Renal cortex interstitium (tissue), 11 donors: ENCODE results near the gene KIF18B. TPM values are rescaled to one million over a fixed set of nuclear protein-coding genes. Genes with fewer than 3 reads are reported as not detected.
A peak's percentile ranks its signal among the peaks of the same experiment; 100 is the strongest.

ENCODE experiments used
- DNase-seq, 11 donors: peaks; one replicate each; pipeline ENCODE4 v3.0.0-alpha.2; 2013; ENCODE audit warnings: low read depth in 9 of 11, low spot score in 4 of 11; ENCODE audit errors: extremely low read depth in 1 of 11
- polyA plus RNA-seq, 3 donors: library from polyadenylated mRNA; unstranded; fragments of 120-200 nt; gene quantifications; one replicate each; pipeline ENCODE4 v1.2.1, GENCODE V29; 2013; ENCODE audit not compliant: insufficient read length in 3 of 3

The KIF18B gene
- polyA plus RNA-seq, 3 donors, result 12.0 to 16.9 (median 15.8) TPM

- DNase-seq, result no peak
Observed at GRCh38 chr17:44912763-44913544, 34.6 kb downstream of the KIF18B start.

- peak in 6 of 11 donors; percentile 15 to 43 (median 34) for DNase-seq
Observed at GRCh38 chr17:44911133-44912001, 36.2 kb downstream of the KIF18B start.

GRCh38 chr17:44910231-44911106 is 37.1 kb downstream of the KIF18B start:
- DNase-seq, result no peak

- no peak for DNase-seq
Observed at GRCh38 chr17:44909681-44910144, 37.9 kb downstream of the KIF18B start.

GRCh38 chr17:44908761-44909326 is 38.7 kb downstream of the KIF18B start:
- no peak for DNase-seq

- DNase-seq, result no peak
Observed at GRCh38 chr17:44907729-44908470, 39.7 kb downstream of the KIF18B start.

- no peak for DNase-seq
Observed at GRCh38 chr17:44906763-44907728, 40.5 kb downstream of the KIF18B start.

GRCh38 chr17:44906010-44906646 is 41.4 kb downstream of the KIF18B start:
- no peak for DNase-seq

GRCh38 chr17:44905006-44906000 is 42.3 kb downstream of the KIF18B start:
- DNase-seq, result no peak

- no peak for DNase-seq
Observed at GRCh38 chr17:44904001-44904984, 43.3 kb downstream of the KIF18B start.

- DNase-seq, result no peak
Observed at GRCh38 chr17:44903012-44903685, 44.4 kb downstream of the KIF18B start.

GRCh38 chr17:44902135-44902760 is 45.3 kb downstream of the KIF18B start:
- DNase-seq, result no peak

- no peak for DNase-seq
Observed at GRCh38 chr17:44901411-44901921, 46.1 kb downstream of the KIF18B start.
